Right ventricle myocardium superior (tissue), 1 donor: ENCODE results near the gene TBL2. TPM values are rescaled to one million over a fixed set of nuclear protein-coding genes. Genes with fewer than 3 reads are reported as not detected.

Experiments
- ATAC-seq: fragments of 200-7000 bp; cut with Tn5 transposase; one replicate; pipeline ENCODE4 v1.9.1; 2020; ENCODE audit warnings: mild to moderate bottlenecking; ENCODE audit not compliant: poor library complexity
- DNase-seq: peaks from one replicate; pipeline ENCODE4 v3.0.0-alpha.2; 2020
- intact Hi-C: fragments of 100-400 bp; cut with DNase I; formaldehyde crosslinking; loops from one replicate; pipeline ENCODE4 v1.11.2; 2022
- total RNA-seq: library from RNA; stranded (reverse); fragmentation: NEBNext Ultra II Directional; extraction: Animal tissue kit (Norgen Biotek cat#: 25700); gene quantifications from one replicate; pipeline ENCODE4 v1.2.1, GENCODE V29; 2021
- donor health status: DM: no; HTN: yes; CAD: no; lungs with severe emphysema.

TBL2 gene
- total RNA-seq, 1 donor from 2014 or later = 10.6 TPM

DNA sequence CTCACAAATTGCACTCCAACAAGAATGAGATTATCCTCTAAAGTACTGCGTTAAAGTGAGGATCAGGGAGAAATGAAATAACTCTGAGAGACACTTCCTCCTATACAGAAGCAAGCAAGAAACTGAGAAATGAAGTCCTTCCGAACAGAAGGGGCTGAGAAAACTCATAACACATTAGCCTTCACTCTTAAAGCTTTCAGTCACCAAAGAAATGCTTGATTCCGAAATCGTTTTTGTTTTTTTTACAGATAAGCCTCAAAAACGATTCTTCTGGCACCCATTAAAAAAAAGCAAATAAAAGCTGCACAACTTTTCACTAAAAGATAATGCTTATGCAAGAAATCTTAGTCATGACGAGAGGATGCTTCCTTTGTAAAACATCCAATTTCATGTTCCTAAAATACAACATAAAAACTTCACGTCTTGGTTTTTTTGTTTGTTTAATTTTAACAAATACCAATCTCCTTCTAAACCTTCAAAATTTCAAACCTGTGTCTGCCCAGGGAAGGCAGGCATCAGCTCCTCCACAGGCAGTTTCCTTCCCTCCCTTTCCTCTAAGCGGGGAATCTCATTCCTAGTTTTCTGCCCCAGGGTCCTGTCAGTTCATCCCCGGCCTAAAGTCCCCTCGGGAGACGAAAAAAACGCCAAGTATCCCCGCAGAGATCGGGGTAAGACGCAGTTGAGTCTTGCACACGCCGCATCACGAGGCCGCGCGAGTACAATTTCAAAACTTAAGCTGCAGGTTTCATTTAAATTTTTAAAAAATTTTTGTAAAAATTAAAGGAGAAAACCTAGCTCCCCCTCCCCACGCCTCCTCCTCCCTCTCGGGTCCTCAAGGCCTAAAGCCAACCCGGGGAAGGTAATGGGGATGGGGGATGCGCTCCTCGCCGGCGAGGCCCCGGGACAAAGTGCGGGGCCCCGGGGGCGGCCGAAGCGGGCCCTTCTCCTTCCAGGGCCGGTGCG is 57.4 kb downstream of the TBL2 start:
- intact Hi-C loops = loop anchor here (5.0 kb wide), 1 partner anchor 36 kb away; the partner anchor contains the start of gene BCL7B
- DNase-seq (no peak), ATAC-seq (no peak)

DNA sequence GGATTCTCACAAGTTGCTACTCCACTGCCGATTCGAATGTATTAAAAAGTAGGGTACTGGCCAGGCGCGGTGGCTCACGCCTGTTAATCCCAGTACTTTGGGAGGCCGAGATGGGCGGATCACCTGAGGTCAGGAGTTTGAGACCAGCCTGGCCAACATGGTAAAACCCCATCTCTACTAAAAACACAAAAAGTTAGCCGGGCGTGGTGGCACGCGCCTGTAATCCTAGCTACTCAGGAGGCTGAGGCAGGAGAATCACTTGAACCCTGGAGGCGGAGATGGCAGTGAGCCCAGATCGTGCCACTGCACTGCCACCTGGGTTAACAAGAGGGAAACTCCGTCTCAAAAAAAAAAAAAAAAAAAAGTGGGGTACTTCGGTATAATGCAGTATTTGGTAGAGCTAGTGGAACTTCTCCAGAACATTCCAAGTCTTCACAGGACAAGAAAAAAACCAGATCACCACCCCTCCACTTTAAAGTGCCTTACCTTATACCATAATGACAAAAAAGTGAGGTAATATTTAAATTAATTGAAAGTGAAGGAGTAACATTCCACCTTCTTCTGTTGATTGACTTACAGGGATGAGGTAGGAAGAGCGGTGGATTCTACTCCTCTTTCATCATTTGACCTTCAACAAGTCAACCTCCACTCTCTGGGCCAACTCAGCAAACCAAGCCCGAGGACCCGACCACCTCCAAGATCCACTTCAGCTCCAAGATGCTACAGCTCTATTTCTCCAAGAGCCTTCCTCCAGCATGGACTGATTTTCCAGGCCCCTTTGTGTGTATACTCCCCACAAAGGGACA is 58.3 kb downstream of the TBL2 start:
- intact Hi-C loops = loop anchor here (5.0 kb wide), 1 partner anchor 37 kb away; the partner anchor contains the start of gene BCL7B
- ATAC-seq (no peak), DNase-seq (no peak)

GRCh38 chr7:73518470-73518869 is 59.9 kb downstream of the TBL2 start:
- DNase-seq = no peak
- intact Hi-C loops = no loop called here
- ATAC-seq = no peak

Other genes starting within 250 kb of the TBL2 start
- 0.24 TPM for gene FZD9, start 144.8 kb downstream of the TBL2 start, total RNA-seq
- 36.8 TPM for gene BAZ1B, start 56.3 kb downstream of the TBL2 start, total RNA-seq
- gene BCL7B, start 20.9 kb downstream of the TBL2 start, total RNA-seq = 76.2 TPM
- gene MLXIPL, start 45.9 kb upstream of the TBL2 start, total RNA-seq = 6.9 TPM
- 2.7 TPM for gene VPS37D, start 89.3 kb upstream of the TBL2 start, total RNA-seq
- gene DNAJC30, start 104.9 kb upstream of the TBL2 start, total RNA-seq = 11.8 TPM
- gene BUD23, start 105.0 kb upstream of the TBL2 start, total RNA-seq = 74.8 TPM
- 1.7 TPM for gene STX1A, start 141.1 kb upstream of the TBL2 start, total RNA-seq
- gene ABHD11, start 160.2 kb upstream of the TBL2 start, total RNA-seq = 18.6 TPM
- not detected for gene CLDN3, start 191.7 kb upstream of the TBL2 start, total RNA-seq